ENCODE measurements around the gene NELL1. TPM values are rescaled to one million over a fixed set of nuclear protein-coding genes. Genes with fewer than 3 reads are reported as not detected.

Gene NELL1
- total and polyA plus RNA-seq, 7 donors, result 0.34 to 1.1 (median 0.62) TPM; not detected in 3

DNA sequence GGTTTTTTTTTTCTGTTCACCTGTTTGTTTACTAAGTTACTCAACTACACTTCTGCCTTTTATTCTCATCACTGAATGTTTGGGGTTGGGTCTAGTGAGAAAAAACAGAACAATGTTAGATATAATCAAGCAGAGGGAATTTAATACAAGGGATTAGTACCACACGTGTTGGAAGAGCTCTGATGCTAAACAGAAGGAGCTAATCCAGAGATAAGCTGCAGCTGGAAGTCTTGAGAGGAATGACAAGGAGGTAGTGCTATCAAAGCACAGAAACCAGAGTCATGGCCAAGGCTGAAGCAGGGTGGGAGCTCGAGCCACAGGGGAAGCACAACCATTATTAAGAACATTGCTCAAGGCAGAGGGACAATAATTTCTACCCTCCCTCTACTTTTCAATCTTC is 919.4 kb downstream of the NELL1 start:
- Histone ChIP-seq H3K36me3 (no peaks in the 10 kb centered on the region), H3K27ac (no peak overlapping the region), H3K4me1 (no peaks in the 10 kb centered on the region), H3K27me3 (no peaks in the 10 kb centered on the region), H3K9me3 (no peaks in the 10 kb centered on the region), H3K4me3 (no peak overlapping the region)
- DNase-seq, result no peak
- whole genome bisulfite sequencing, 2 donors, result 24 to 46% methylated on average over 2 of the region's 2 CpGs
- no peak for TF ChIP-seq POLR2AphosphoS5 (IDR thresholded peaks at IDR 0.05)
- no peak for TF ChIP-seq EP300 (IDR thresholded peaks at IDR 0.05)
- no peak for TF ChIP-seq POLR2A (IDR thresholded peaks at IDR 0.05)
- no peak for TF ChIP-seq CTCF (IDR thresholded peaks at IDR 0.05)
- intact Hi-C loops (cut with DNase I), result no loop called here

DNA sequence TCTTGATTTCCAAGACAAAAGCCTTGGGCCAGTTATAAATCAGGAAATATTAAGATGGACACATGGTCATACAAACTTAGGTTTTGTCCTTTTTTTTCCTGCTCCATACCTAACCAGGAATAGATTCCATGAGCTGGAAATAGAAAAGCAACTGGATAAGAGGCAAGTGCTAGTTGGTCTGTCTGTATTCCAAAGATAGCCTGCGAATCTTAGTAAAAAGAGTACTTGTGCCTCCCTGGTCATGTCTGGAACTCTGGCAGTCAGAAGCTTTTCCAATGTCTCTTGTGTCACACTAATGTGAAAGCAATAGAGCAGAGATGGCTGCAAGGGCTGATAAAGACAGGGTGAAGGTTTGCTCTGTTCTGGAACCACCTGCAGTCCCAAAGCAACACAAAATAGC is 933.3 kb downstream of the NELL1 start:
- no peak for DNase-seq
- Histone ChIP-seq H3K4me3 (no peak overlapping the region), H3K27ac (no peak overlapping the region), H3K36me3 (no peaks in the 10 kb centered on the region), H3K9me3 (peaks cover 0 to 2% (median 0%) of the 10 kb centered on the region in 4 donors), H3K27me3 (no peaks in the 10 kb centered on the region), H3K4me1 (no peaks in the 10 kb centered on the region)
- 83 to 91% methylated on average over 1 of the region's 1 CpG for WGBS, 2 donors
- intact Hi-C loops (cut with DNase I), result no loop called here
- TF ChIP-seq CTCF (IDR thresholded peaks at IDR 0.05), result no peak
- TF ChIP-seq EP300 (IDR thresholded peaks at IDR 0.05), result no peak
- no peak for TF ChIP-seq POLR2A (IDR thresholded peaks at IDR 0.05)
- TF ChIP-seq POLR2AphosphoS5 (IDR thresholded peaks at IDR 0.05), result no peak

GRCh38 chr11:21603886-21604285 is 934.5 kb downstream of the NELL1 start:
- no peak for DNase-seq
- TF ChIP-seq POLR2AphosphoS5 (IDR thresholded peaks at IDR 0.05) (no peak), POLR2A (IDR thresholded peaks at IDR 0.05) (no peak), EP300 (IDR thresholded peaks at IDR 0.05) (no peak), CTCF (IDR thresholded peaks at IDR 0.05) (no peak)
- H3K9me3 ChIP-seq, result peaks cover 0 to 2% (median 0%) of the 10 kb centered on the region in 4 donors
- H3K27me3 ChIP-seq, result no peaks in the 10 kb centered on the region
- no peak overlapping the region for H3K27ac ChIP-seq
- intact Hi-C loops (cut with DNase I), result no loop called here
- H3K36me3 ChIP-seq, result no peaks in the 10 kb centered on the region
- H3K4me3 ChIP-seq, result no peak overlapping the region
- WGBS, 2 donors, result 39 to 63% methylated on average over 3 of the region's 3 CpGs
- H3K4me1 ChIP-seq, result no peaks in the 10 kb centered on the region

DNA sequence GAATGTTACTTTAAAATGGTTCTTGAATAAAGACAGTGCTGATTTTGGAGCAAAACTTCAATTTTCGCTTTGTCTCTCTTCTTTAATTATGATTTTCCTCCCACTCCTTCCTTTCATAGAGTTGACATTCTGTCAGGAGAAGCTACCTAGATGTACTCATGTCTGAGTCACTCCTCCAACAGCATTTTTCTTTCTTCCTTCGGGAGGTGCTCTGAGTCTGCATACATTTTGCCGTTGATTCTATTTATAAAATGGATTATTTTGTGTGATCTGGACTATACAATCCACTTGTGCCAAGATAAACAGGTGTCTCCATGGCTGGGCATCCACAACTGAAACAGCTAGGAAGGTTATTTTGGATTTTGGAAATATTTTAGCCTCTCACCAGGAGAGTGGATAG is 935.2 kb downstream of the NELL1 start:
- Histone ChIP-seq H3K27ac (no peak overlapping the region), H3K4me3 (no peak overlapping the region), H3K4me1 (no peaks in the 10 kb centered on the region), H3K9me3 (peaks cover 0 to 2% (median 0%) of the 10 kb centered on the region in 4 donors), H3K27me3 (no peaks in the 10 kb centered on the region), H3K36me3 (no peaks in the 10 kb centered on the region)
- no peak for DNase-seq
- no peak for TF ChIP-seq EP300 (IDR thresholded peaks at IDR 0.05)
- no peak for TF ChIP-seq POLR2AphosphoS5 (IDR thresholded peaks at IDR 0.05)
- no peak for TF ChIP-seq POLR2A (IDR thresholded peaks at IDR 0.05)
- no peak for TF ChIP-seq CTCF (IDR thresholded peaks at IDR 0.05)
- 81 to 85% methylated on average over 3 of the region's 3 CpGs for WGBS, 2 donors
- intact Hi-C loops (cut with DNase I), result no loop called here

DNA sequence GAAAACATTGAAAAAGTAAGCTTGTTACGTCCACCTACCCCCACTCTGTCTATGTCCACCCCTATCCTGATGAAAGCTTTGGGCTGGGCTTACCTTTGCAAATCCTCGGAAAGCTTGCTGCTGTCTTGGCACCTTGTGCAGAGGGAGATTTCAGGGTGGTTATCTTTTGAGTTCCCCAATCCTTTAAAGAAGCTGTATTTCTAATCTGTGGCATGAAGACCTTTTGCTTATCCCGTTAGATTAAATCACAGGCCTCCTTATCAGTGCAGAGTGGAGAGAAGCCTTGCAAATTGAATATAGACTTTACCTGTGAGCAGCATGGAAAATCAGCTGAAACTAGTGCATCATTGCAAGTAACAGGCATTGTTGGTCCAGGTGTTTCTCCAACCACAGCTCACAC is 942.9 kb downstream of the NELL1 start:
- WGBS, 2 donors, result 36 to 51% methylated on average over 3 of the region's 3 CpGs
- no peak overlapping the region for H3K4me3 ChIP-seq
- H3K4me1 ChIP-seq, result no peaks in the 10 kb centered on the region
- no peak overlapping the region for H3K27ac ChIP-seq
- no peaks in the 10 kb centered on the region for H3K9me3 ChIP-seq
- TF ChIP-seq CTCF (IDR thresholded peaks at IDR 0.05) (no peak), POLR2A (IDR thresholded peaks at IDR 0.05) (no peak), POLR2AphosphoS5 (IDR thresholded peaks at IDR 0.05) (no peak), EP300 (IDR thresholded peaks at IDR 0.05) (no peak)
- no peak for DNase-seq
- intact Hi-C loops (cut with DNase I), result no loop called here
- no peaks in the 10 kb centered on the region for H3K36me3 ChIP-seq
- no peaks in the 10 kb centered on the region for H3K27me3 ChIP-seq
